ENCODE data around the gene MYH15. TPM values are rescaled to one million over a fixed set of nuclear protein-coding genes. Genes with fewer than 3 reads are reported as not detected.

Gene MYH15
- total and polyA plus RNA-seq, 10 of the 15 experiments (the other 5 are each of a cell fraction or from before 2014, with no cell fraction given) = 0.05 to 0.27 (median 0.09) TPM; not detected in 1

- TF ChIP-seq PRDM15 (CRISPR knock-in tag; IDR thresholded peaks at IDR 0.05) (no peak), SMC3 (IDR thresholded peaks at IDR 0.05; ENCODE audit: borderline replicate concordance, low read length) (no peak), NFXL1 (IDR thresholded peaks at IDR 0.05; ENCODE audit: borderline replicate concordance) (no peak), MEF2B (IDR thresholded peaks at IDR 0.05; ENCODE audit: partially characterized antibody, poor library complexity, severe bottlenecking) (no peak), FOXM1 (IDR thresholded peaks at IDR 0.05; ENCODE audit: low read depth, low read length) (peak; percentile 22; the same call in 1 of the 2 replicates), CBFB (IDR thresholded peaks at IDR 0.05; ENCODE audit: low read depth) (no peak), RUNX3 (IDR thresholded peaks at IDR 0.05; ENCODE audit: low read length) (peak; percentile 87), FOXK2 (IDR thresholded peaks at IDR 0.05) (no peak), STAT1 (conservative IDR thresholded peaks at IDR 0.05) (no peak), IRF4 (IDR thresholded peaks at IDR 0.05; ENCODE audit: low read depth, low read length) (peak; percentile 57; the same call in 1 of the 2 replicates), SREBF1 (IDR thresholded peaks at IDR 0.05; ENCODE audit: low read length) (no peak), ZNF687 (IDR thresholded peaks at IDR 0.05) (no peak), ZBTB11 (CRISPR knock-in tag; IDR thresholded peaks at IDR 0.05) (no peak), HDGF (IDR thresholded peaks at IDR 0.05) (no peak), CBX3 (IDR thresholded peaks at IDR 0.05; ENCODE audit: borderline replicate concordance, low read depth) (no peak), SIX5 (IDR thresholded peaks at IDR 0.05; ENCODE audit: low read depth, low read length, severe bottlenecking) (no peak), WRNIP1 (IDR thresholded peaks at IDR 0.05; ENCODE audit: borderline replicate concordance, low read depth, low read length) (no peak), RCOR1 (conservative IDR thresholded peaks at IDR 0.05; ENCODE audit: low read depth, low read length) (no peak), ASH2L (IDR thresholded peaks at IDR 0.05; ENCODE audit: borderline replicate concordance, low read depth) (no peak), NFIC (IDR thresholded peaks at IDR 0.05; ENCODE audit: low read depth, low read length) (peak; percentile 77)
Observed at GRCh38 chr3:108342837-108343486, 167.4 kb downstream of the MYH15 start (continued).

Measured in GM12878 (cell line).